DMS 273 (cell line): ENCODE results near the gene TDRD6.
"Not testable (repeated sequence)": the region's sequence is repeated elsewhere in the genome, so short reads cannot be mapped to it uniquely, and the experiment has no call there.

ENCODE experiments used
- DNase-seq: peaks from one replicate; lab custom pipeline; 2025; ENCODE audit not compliant: unreplicated experiment; lab: John Stamatoyannopoulos, UW

The TDRD6 gene

GRCh38 chr6:46687619-46688097 lies at the start of gene TDRD6:
Gene TDRD6 (plus strand): TSS chr6:46687885. CDS start chr6:46688129, 244 bp downstream.
- DNase-seq: no peak

GRCh38 chr6:46637933-46638332 lies 49.8 kb upstream of the TDRD6 start:
- no peak for DNase-seq

DNA sequence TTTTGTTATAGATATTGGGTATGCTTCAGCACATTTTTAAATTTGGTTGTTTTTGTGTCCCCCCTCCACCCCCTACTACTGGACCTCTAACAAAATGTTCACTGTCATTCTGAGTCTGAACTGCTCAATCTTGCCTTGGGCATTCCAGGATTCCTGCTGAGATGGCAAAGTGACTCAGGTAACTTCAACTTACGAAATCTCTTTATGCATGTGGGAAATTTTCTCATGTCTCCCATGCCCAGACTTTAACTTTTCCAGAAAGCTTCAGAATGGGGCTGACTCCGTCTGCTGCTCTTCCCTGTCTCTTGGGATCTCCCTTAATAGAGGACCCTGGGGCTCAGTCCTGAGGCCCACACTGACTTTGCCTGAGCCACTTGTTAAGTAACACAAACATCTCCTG lies 49.0 kb upstream of the TDRD6 start:
- DNase-seq: no peak

- no peak for DNase-seq
These were observed 44.5 kb upstream of the TDRD6 start for GRCh38 chr6:46642928-46643751.

GRCh38 chr6:46645265-46645664 lies 42.4 kb upstream of the TDRD6 start:
- no peak for DNase-seq

DNA sequence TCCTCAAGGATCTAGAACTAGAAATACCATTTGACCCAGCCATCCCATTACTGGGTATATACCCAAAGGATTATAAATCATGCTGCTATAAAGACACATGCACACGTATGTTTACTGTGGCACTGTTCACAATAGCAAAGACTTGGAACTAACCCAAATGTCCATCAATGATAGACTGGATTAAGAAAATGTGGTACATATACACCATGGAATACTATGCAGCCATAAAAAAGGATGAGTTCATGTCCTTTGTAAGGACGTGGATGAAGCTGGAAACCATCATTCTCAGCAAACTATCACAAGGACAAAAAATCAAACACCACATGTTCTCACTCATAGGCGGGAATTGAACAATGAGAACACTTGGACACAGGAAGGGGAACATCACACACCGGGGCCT lies 39.6 kb upstream of the TDRD6 start:
- DNase-seq: not testable (repeated sequence)

- peak; percentile 10 for DNase-seq
These were observed 38.7 kb upstream of the TDRD6 start for GRCh38 chr6:46648869-46649492.

DNA sequence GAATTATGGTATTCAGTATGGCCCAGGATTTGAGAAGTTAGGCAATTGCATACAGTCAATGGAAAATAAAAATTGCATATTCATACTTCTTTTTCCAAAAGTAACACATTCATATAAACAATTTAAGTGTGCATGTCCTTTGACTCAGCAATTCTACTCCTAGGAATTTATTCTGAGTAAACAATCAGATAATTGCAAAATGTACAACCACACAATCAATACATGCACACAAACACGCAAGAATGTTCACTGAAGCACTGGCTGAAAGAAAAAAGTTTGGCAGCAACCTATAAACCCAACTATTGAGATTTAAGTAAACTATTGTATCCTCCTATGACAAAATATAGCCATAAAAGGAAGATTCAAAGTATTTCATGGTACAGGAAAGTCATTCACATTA lies 36.7 kb upstream of the TDRD6 start:
- DNase-seq: no peak

GRCh38 chr6:46651816-46652215 lies 35.9 kb upstream of the TDRD6 start:
- DNase-seq: peak; percentile 18

GRCh38 chr6:46652232-46652602 lies 35.5 kb upstream of the TDRD6 start:
- DNase-seq: no peak

- DNase-seq: peak; percentile 97
These were observed 34.9 kb upstream of the TDRD6 start, which contains the start of the genes CYP39A1 and SLC25A27 for GRCh38 chr6:46652603-46653438. Gene CYP39A1 (minus strand): TSS chr6:46652818. CDS start chr6:46652582, 236 bp downstream. Gene SLC25A27 (plus strand): TSS chr6:46652975. CDS start chr6:46653193, 218 bp downstream.

DNA sequence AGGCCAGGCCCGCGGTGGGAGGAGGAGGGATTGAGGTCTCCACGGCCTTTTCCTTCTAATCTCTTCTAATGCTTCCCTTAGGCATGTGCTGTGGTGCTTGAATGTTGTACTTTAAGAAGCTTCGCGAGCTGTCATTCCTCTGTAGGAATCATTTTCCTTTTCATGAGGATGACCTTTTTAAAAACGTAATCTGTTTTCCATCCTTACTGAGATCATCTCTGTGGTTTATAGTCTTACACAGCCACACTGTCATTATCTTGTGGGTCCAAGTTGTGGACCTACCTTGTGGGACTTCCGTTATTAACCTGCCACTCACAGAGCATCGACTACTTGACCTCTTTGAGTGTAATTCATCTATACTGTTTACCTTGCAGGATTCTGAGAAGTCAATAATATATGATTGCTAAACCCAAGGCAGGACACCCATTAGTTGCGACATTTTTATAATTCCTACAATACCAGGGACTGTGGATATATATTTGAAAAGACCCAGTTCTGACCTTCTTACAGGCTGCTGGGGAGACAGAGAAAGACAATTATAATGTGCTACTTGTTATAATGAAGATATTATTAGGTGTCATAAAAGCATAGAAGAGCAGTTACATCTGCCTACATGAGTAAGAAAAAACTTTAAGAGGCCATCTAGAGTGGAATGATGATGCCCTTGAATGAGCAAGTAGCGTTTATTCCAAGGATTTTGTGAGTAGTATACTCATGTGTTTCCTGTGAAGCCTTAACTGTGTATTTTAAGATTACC lies 34.1 kb upstream of the TDRD6 start:
- DNase-seq: no peak

DNA sequence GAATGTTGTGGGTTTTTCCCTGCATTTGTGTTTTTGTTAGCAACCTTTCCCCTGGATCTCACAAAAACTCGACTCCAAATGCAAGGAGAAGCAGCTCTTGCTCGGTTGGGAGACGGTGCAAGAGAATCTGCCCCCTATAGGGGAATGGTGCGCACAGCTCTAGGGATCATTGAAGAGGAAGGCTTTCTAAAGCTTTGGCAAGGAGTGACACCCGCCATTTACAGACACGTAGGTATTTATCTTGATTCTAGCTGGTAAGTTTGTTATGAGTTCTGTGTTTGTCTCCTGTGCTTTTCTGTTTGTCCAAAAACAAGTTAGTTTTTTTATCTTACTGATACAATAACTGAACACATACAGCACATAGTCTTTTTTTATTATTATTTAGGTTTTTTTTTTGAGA lies 31.9 kb upstream of the TDRD6 start:
- DNase-seq: peak; percentile 36

DNA sequence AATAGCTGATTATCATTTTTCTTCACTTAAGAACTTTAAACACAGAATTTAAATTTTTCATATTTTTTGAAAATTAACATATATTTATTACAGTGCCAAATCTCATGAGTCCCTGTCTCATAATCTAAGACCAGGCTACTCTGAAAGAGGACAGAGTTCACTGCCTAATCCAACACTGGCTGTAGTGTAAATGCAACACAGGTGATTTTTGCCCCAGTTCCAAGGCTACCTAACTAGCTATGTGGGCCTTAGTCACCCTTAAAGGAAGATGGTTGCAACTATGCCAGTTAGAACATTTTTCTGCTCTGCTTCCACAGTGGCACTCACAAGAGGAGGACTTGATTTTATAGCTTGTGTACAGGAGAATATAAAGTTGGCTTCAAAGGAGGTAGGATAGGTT lies 30.0 kb upstream of the TDRD6 start:
- DNase-seq: no peak

DNA sequence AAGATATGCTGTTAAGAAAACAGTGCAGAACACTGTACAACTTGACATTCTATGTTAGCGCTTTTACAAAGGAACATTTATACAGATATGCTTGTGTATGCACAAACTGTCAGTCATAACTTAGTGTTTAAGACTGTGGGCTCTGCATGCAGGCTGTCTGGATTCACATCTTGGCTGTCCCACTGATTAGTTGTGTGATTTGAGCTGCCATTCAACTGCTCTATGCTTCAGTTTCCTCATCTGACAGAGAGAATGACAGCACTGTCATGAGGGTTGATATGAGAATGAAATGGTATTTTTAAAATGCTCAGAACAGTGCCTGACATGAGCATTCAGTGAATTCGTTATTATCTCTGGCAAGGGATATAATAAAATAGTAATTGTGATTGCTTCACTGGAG lies 26.2 kb upstream of the TDRD6 start:
- DNase-seq: no peak

DNA sequence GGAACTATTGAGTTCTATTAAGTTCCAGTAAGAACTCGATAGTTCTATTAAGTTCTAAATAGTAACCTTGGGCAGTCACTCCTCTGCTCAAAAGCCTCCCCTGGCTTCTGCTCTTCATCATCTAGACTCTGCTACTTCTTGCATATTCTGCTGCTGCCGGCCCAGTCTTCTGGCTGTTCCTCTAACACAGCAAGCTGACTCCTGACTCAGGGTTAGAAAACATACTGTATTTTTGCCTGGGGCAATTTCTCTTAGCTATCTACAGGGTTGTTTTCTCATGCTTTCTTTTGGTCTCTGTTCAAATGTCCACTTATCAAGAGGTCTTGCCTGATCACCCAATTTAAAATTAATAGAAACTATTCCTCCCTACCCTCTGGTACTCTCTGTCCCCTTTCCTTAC lies 20.3 kb upstream of the TDRD6 start:
- no peak for DNase-seq

GRCh38 chr6:46674410-46674809 lies 13.3 kb upstream of the TDRD6 start:
- DNase-seq: no peak

DNA sequence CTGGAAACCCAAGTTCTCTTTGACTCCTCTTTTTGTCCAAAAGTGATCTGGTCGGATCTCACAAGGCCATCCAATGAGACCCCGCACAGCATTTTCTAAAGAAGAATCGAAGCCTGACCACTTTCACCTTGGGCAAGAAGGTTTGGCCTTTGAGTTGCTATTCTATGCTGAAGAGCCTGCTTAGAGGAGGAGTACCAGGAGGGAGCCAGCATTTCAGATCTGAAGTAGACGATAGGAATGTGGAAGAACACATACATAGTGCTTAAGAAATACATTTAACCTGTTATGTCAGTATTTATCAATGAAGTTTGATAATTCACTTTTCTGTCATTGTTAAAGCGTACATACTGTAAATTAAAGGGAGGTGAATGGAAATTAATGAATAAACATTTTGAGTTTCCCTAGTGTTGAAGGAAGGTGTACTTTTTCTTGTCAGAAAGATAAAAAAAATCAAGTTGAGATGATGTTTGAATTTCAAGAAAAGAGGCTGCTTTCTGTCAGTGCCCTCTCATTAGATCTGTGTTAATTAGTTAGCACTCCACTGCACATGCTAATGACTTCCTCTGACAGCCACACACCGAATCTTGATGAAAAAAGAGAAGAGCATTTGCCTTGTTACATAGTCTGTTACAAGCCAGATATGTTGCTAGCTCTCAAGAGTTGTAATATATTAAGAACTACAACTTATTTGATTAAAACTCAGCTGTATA lies 10.9 kb upstream of the TDRD6 start:
- DNase-seq: no peak

GRCh38 chr6:46677314-46677654 lies 10.4 kb upstream of the TDRD6 start:
- peak; percentile 9 for DNase-seq

DNA sequence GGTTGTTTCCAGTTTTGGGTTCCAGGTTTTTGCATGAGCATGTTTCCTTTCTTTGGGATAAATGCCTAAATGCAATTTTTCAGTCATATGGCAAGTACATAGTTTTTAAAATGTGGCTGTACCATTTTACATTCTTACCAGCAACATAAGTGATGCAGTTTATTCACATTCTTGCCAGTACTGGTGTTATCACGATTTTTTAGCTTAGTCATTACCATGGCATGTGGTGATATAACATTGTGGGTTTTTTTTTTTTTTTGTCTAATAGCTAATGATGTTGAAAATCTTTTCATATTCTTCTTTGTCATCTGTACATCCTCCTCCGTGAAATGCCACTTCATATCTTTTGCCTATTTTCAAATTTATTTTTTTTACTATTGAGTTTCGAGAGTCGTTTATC lies 2.9 kb upstream of the TDRD6 start:
- DNase-seq: no peak
